Measurements from ENCODE around the gene DENND5A.

- TF ChIP-seq EZH2 (IDR thresholded peaks at IDR 0.05; ENCODE audit: insufficient read depth, low read length) (no peak), CTCF (IDR thresholded peaks at IDR 0.05; ENCODE audit: insufficient read depth, low read depth, low read length) (no peak)
These were observed 87.6 kb downstream of the DENND5A start for GRCh38 chr11:9177438-9178091.
